ENCODE results near the gene CDH13. TPM values are rescaled to one million over a fixed set of nuclear protein-coding genes. Genes with fewer than 3 reads are reported as not detected.

The CDH13 gene
- total and polyA plus RNA-seq, 10 of the 15 experiments (the other 5 are each of a cell fraction or from before 2014, with no cell fraction given): under 0.01 to 0.05 TPM; not detected in 8

DNA sequence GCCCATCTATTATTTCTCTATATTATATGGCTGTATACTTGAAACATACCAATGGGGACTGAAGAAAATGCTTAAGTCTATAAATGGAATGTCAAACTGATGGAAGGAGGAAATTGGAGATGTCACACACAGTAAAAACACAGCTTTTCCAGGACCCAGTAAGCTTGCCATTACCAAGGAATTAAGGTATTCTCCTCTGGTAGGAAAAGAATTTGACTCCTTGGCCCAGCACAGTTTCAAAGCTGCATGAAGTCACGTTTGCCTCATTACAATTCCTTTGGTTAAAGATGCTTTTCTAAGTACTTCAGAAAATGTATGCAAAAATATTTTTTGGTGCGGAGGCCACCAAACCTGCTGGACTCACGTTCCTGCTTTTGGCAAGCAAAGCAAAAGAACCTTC lies 48.5 kb downstream of the CDH13 start:
- Histone ChIP-seq H2AFZ (ENCODE audit: control insufficient read depth, low read depth, low read length) (no peak overlapping the region), H3K27me3 (replicated peaks in 1 of 2; ENCODE audit: control insufficient read depth in 2 of 2, insufficient read depth in 2 of 2, low read length in 1 of 2) (no peaks in the 10 kb centered on the region), H3K4me1 (ENCODE audit: control insufficient read depth, insufficient read depth, low read length) (no peaks in the 10 kb centered on the region), H3K9me3 (replicated peaks; ENCODE audit: control insufficient read depth, insufficient read depth, low read length) (no peaks in the 10 kb centered on the region), H3K4me2 (ENCODE audit: control insufficient read depth, insufficient read depth) (no peak overlapping the region), H4K20me1 (ENCODE audit: control insufficient read depth, insufficient read depth) (no peaks in the 10 kb centered on the region), H3K4me3 (no peak overlapping the region), H3K9ac (ENCODE audit: control insufficient read depth, insufficient read depth, low read length) (no peak overlapping the region), H3K27ac (ENCODE audit: control insufficient read depth, insufficient read depth) (no peak overlapping the region), H3K36me3 (ENCODE audit: control insufficient read depth in 2 of 2, insufficient read depth in 2 of 2, low read length in 1 of 2) (no peaks in the 10 kb centered on the region), H3K79me2 (ENCODE audit: control insufficient read depth, insufficient read depth, low read length) (no peaks in the 10 kb centered on the region)
- FAIRE-seq (no peak), DNase-seq (ENCODE audit: low read depth, low spot score) (no peak), ATAC-seq (no peak)
- in situ Hi-C loops (cut with MboI): no loop called here
- no TSS peak for BruUV-seq (replicated peaks)
- SMC1A ChIA-PET (ENCODE audit: uncharacterized antibody, unreplicated experiment): interaction anchor here (1.3 kb wide), 1 partner anchor 23 kb away, joined by 3 read pairs; no protein-coding TSS in a partner anchor
- 33% methylated on average over 3 of the region's 3 CpGs for WGBS (ENCODE audit: insufficient coverage, insufficient replicate concordance, low lambda C conversion rate, missing lambda C conversion rate)
- no peak for TF ChIP-seq ZNF384 (IDR thresholded peaks at IDR 0.05; ENCODE audit: borderline replicate concordance, low read depth, low read length)
- TF ChIP-seq CEBPB (IDR thresholded peaks at IDR 0.05; ENCODE audit: borderline replicate concordance in 1 of 2, low read depth in 2 of 2, low read length in 2 of 2): no peak
- TF ChIP-seq POU2F2 (IDR thresholded peaks at IDR 0.05; ENCODE audit: borderline replicate concordance, low read depth, low read length): no peak
- TF ChIP-seq ATF7 (IDR thresholded peaks at IDR 0.05; ENCODE audit: low read depth): no peak
- TF ChIP-seq, protein P1, sequence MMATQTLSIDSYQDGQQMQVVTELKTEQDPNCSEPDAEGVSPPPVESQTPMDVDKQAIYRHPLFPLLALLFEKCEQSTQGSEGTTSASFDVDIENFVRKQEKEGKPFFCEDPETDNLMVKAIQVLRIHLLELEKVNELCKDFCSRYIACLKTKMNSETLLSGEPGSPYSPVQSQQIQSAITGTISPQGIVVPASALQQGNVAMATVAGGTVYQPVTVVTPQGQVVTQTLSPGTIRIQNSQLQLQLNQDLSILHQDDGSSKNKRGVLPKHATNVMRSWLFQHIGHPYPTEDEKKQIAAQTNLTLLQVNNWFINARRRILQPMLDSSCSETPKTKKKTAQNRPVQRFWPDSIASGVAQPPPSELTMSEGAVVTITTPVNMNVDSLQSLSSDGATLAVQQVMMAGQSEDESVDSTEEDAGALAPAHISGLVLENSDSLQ (IDR thresholded peaks at IDR 0.05): no peak
- TF ChIP-seq ASH2L (IDR thresholded peaks at IDR 0.05; ENCODE audit: borderline replicate concordance, low read depth): no peak
- TF ChIP-seq, protein P2, sequence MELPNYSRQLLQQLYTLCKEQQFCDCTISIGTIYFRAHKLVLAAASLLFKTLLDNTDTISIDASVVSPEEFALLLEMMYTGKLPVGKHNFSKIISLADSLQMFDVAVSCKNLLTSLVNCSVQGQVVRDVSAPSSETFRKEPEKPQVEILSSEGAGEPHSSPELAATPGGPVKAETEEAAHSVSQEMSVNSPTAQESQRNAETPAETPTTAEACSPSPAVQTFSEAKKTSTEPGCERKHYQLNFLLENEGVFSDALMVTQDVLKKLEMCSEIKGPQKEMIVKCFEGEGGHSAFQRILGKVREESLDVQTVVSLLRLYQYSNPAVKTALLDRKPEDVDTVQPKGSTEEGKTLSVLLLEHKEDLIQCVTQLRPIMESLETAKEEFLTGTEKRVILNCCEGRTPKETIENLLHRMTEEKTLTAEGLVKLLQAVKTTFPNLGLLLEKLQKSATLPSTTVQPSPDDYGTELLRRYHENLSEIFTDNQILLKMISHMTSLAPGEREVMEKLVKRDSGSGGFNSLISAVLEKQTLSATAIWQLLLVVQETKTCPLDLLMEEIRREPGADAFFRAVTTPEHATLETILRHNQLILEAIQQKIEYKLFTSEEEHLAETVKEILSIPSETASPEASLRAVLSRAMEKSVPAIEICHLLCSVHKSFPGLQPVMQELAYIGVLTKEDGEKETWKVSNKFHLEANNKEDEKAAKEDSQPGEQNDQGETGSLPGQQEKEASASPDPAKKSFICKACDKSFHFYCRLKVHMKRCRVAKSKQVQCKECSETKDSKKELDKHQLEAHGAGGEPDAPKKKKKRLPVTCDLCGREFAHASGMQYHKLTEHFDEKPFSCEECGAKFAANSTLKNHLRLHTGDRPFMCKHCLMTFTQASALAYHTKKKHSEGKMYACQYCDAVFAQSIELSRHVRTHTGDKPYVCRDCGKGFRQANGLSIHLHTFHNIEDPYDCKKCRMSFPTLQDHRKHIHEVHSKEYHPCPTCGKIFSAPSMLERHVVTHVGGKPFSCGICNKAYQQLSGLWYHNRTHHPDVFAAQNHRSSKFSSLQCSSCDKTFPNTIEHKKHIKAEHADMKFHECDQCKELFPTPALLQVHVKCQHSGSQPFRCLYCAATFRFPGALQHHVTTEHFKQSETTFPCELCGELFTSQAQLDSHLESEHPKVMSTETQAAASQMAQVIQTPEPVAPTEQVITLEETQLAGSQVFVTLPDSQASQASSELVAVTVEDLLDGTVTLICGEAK (IDR thresholded peaks at IDR 0.05; ENCODE audit: borderline replicate concordance): no peak
- no peak for TF ChIP-seq NR2C2 (IDR thresholded peaks at IDR 0.05; ENCODE audit: borderline replicate concordance, control insufficient read depth, insufficient read length, low read depth)
- TF ChIP-seq NFYA (IDR thresholded peaks at IDR 0.05; ENCODE audit: borderline replicate concordance, low read depth, low read length): no peak
- TF ChIP-seq, protein P3, sequence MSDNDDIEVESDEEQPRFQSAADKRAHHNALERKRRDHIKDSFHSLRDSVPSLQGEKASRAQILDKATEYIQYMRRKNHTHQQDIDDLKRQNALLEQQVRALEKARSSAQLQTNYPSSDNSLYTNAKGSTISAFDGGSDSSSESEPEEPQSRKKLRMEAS (IDR thresholded peaks at IDR 0.05; ENCODE audit: low read depth, low read length): no peak
- TF ChIP-seq NBN (IDR thresholded peaks at IDR 0.05): no peak
- TF ChIP-seq, protein P4, sequence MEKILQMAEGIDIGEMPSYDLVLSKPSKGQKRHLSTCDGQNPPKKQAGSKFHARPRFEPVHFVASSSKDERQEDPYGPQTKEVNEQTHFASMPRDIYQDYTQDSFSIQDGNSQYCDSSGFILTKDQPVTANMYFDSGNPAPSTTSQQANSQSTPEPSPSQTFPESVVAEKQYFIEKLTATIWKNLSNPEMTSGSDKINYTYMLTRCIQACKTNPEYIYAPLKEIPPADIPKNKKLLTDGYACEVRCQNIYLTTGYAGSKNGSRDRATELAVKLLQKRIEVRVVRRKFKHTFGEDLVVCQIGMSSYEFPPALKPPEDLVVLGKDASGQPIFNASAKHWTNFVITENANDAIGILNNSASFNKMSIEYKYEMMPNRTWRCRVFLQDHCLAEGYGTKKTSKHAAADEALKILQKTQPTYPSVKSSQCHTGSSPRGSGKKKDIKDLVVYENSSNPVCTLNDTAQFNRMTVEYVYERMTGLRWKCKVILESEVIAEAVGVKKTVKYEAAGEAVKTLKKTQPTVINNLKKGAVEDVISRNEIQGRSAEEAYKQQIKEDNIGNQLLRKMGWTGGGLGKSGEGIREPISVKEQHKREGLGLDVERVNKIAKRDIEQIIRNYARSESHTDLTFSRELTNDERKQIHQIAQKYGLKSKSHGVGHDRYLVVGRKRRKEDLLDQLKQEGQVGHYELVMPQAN (conservative IDR thresholded peaks at IDR 0.05): no peak
- RAD21 ChIA-PET (ENCODE audit: unreplicated experiment): no interaction called here
- CTCF ChIA-PET: interaction anchor here (2.4 to 11.3 kb wide), 2 partner anchors 34 to 44 kb away, joined by 7 to 131 read pairs; no protein-coding TSS in a partner anchor
- intact Hi-C loops (cut with micrococcal nuclease; ENCODE audit: unreplicated experiment): no loop called here
- POLR2A ChIA-PET: no interaction called here
